Amniotic epithelial cell (primary cell): ENCODE data around the gene PHF8.

Experiments used
- DNase-seq: peaks from one replicate; pipeline ENCODE4 v3.0.0-alpha.2; 2010; ENCODE audit warnings: low read depth

The PHF8 gene

GRCh38 chrX:54012830-54013500 lies 31.3 kb downstream of the PHF8 start:
- no peak for DNase-seq

GRCh38 chrX:54007682-54008081 lies 36.6 kb downstream of the PHF8 start:
- no peak for DNase-seq

DNA sequence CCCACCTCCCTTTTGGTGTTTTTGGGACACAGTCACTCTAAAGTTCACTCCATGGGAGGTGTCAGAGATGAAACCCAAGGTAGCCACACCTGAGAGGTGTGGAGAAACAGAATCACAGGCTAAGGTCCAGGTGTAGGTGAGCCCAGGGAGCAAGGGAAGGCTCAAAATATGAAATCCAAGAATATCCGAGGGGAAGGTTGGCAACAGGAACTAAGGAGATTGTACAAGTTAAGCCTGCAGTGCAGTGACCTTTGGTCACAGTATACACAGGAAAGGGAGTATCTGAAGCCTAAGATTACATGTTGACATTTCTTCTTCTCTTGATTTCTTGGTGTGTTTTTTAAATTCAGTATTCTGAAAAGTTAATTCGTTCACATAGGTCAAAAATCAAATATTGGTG lies 46.5 kb downstream of the PHF8 start:
- DNase-seq = no peak

DNA sequence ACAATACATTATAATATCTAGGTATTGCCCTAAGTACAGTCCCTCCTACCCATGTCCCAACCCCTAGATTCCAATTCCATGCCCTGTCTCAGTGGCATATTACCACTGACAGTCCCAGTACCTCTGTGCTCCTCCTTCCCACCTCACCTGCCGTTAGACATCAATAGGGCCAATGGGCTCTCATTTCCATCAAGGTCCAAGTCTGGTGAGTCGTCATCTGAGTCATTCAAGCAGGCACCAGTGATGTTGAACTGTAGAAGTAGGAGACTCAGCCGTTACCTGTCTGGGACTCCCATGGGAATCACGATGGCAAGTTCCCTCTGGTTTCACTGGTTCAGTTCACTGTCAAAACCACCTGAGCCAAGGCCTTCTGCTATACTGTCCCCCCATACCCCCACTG lies 51.7 kb downstream of the PHF8 start:
- DNase-seq = no peak

DNA sequence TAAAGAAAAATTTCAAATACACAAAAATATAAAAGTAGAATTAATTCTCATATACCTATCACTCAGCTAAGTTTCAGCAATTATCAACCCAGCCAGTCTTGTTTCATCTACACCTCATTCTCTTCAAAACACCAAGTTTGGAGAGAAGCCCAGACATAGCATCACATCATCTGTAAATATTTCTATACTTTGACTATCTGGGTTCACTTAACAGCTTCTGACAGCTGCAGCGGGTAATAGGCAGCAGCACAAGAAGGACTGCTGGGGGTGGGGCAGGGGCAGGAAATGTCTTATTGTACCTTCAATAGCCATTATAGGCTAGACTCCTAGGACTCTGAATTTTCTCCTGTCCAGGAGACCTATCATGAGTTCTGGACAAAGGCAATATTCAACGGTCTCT lies 54.1 kb downstream of the PHF8 start:
- peak; percentile 4 for DNase-seq

- no peak for DNase-seq
Measured at GRCh38 chrX:53984895-53985294, 59.4 kb downstream of the PHF8 start.

DNA sequence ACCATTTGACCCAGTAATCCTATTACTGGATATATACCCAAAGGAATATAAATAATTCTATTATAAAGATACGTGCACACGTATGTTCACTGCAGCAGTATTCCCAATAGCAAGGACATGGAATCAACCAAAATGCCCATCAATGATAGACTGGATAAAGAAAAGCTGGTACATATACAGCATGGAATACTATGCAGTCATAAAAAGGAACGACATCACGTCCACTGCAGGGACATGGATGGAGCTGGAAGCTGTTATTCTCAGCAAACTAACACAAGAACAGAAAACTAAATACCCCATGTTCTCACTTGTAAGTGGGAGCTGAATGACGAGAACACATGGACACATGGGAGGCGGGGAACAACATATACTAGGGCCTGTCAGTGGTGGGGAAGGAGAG lies 69.7 kb downstream of the PHF8 start:
- DNase-seq = no peak

DNA sequence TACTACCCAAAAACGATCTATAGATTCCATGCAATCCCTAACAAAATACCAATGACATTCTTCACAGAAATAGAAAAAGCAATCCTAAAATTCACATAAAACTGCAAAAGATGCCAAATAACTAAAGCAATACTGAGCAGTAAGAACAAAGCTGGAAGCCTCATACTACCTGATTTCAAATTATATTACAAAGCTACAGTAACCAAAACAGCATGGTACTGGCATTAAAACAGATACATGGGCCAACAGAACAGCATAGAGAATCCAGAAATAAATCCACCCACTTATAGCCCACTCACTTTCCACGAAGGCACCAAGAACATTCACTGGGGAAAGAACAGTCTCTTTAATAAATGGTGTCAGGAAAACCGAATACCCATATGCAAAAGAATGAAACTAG lies 74.7 kb downstream of the PHF8 start:
- DNase-seq = no peak

DNA sequence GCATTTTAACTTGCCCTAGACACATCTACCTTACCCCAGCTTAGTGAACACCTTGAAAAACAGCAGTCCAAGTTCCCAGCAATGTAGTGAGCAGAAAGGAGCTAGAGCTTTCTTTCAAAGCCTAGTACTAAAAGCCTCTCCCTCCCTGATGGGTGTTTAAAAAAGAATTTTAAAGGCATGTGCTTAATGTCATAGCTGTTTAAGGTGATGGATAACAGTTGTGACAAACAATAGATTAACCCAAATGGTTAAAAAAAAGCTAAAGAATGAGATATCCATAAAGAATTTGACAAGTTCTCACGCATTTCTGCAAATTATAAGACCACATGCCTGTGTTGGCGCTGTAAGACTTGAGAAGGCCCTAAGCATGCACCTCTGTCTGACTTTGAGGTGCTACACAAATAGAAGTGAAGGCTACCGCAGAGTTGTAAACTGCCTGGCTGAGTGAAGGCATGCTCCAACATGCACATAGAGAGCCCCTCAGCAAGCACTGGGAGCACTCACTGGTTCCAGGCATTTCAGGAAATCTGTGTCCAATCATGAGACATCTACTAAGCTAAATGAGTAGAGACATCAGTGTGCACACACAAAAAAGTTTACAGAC lies 94.0 kb downstream of the PHF8 start:
- DNase-seq = no peak

DNA sequence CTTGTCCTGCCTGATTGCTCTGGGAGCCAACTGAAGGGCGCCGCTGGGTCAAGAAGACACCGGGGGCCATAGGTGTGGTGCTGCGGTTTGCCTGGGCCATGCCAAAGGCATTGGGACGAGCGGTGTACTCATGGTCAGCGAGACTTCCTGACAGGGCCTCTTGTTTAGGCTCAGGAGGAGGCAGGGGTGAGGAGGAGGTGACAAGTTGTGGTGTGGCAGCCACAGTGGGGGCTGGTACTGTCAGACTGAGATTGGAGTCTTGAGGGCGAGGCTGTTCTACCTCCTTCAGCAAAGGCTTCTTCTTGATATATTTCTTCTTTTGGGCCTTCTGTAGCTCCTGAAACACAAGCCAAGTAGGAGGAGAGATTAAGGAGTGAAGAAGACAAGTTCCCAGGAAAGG lies 104.1 kb downstream of the PHF8 start:
- DNase-seq = no peak

DNA sequence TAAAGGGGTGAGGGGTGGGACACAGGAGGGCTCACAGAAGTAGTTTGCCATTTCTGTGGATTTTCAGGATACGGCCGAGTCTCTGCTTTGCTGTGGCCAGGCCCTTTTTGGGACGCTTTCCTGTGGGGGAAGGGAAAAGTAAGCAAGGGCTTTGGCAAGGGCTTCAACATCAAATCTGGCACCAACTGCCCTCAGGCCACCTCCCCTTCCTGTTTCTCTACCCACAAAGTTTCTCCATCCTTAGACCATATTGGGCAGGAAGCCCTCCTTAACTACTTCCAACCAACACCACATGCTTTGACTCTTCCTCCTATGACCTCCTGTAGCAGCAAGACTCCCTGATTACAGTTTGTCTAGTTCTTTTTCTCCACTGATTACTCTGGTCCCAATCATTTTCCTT lies 105.1 kb downstream of the PHF8 start:
- DNase-seq = no peak

GRCh38 chrX:53930515-53931380 lies 113.5 kb downstream of the PHF8 start:
- DNase-seq = peak; percentile 92

- DNase-seq = no peak
Measured at GRCh38 chrX:53926030-53926429, 118.2 kb downstream of the PHF8 start.

DNA sequence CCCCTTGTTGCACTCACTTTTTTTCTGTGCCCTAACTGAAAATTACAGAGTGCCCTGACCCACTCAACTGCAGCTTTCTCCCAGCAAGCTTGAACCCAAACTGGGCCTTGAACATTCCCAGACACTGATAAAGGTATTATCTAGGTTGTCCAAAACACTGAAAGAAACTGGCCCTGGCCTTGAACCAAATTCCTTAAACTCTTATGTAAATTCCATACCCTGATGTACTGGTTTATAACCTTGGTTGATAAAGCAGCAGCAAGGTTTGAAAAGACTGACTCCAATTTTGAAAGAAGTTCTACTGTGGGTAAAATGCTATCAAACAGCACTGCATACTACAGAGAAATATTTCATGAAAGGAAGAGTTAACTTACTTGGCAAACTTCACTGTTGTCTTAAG lies 125.6 kb downstream of the PHF8 start:
- DNase-seq = peak; percentile 85

DNA sequence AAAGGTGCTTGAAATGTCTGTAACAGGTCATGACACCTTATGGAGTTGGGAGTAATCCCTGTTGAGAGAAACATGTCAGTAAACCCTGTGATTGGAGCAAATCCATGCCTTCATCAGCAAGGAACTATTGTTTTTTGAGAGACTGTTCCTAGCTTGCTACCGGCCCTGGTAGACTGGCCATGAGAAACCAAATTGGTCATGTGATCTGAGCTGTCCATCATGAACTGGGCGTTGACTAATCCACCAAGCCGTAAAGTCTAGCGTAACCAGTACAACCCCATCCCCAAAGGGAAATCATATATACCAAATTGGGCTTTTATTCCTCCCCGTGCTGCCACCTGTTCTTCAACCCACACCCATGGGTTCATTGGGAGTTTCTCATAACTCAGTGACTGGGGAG lies 143.7 kb downstream of the PHF8 start:
- DNase-seq = no peak

GRCh38 chrX:53895270-53895669 lies 149.0 kb downstream of the PHF8 start:
- no peak for DNase-seq
